ENCODE results near the gene GPR31. TPM values are rescaled to one million over a fixed set of nuclear protein-coding genes. Genes with fewer than 3 reads are reported as not detected.

The GPR31 gene
- total and polyA plus RNA-seq, 2 donors (not counting 3 experiments of a cell fraction or from before 2014, with no cell fraction given), result not detected

GRCh38 chr6:167121335-167121841 lies 36.4 kb downstream of the GPR31 start:
- DNase-seq (ENCODE audit: low read depth, low spot score), result no peak
- Histone ChIP-seq H3K79me2 (ENCODE audit: control insufficient read depth, insufficient read depth, low read length) (no peaks in the 10 kb centered on the region), H3K4me1 (ENCODE audit: control insufficient read depth, extremely low read depth, insufficient read depth, low read length) (no peaks in the 10 kb centered on the region), H4K20me1 (replicated peaks; ENCODE audit: control insufficient read depth, extremely low read depth, insufficient read depth, low read length) (no peaks in the 10 kb centered on the region), H2AFZ (ENCODE audit: low read depth, low read length) (no peak overlapping the region), H3K9me3 (replicated peaks; ENCODE audit: control insufficient read depth, insufficient read depth, low read length) (no peaks in the 10 kb centered on the region), H3K4me3 (replicated peaks in 1 of 3; ENCODE audit: insufficient read depth in 1 of 3, low read depth in 1 of 3, low read length in 3 of 3) (no peak overlapping the region), H3K27me3 (ENCODE audit: control insufficient read depth in 2 of 2, insufficient read depth in 2 of 2, low read length in 2 of 2) (no peaks in the 10 kb centered on the region), H3K9me1 (replicated peaks; ENCODE audit: control insufficient read depth, extremely low read depth, insufficient read depth, low read length) (no peaks in the 10 kb centered on the region), H3K27ac (ENCODE audit: insufficient read depth, low read depth, low read length) (no peak overlapping the region), H3K9ac (replicated peaks; ENCODE audit: extremely low read depth, insufficient read depth, low read length) (no peak overlapping the region), H3K4me2 (ENCODE audit: insufficient read depth, low read length) (no peak overlapping the region), H3K36me3 (ENCODE audit: control insufficient read depth in 2 of 2, extremely low read depth in 1 of 2, insufficient read depth in 2 of 2, low read length in 2 of 2) (no peaks in the 10 kb centered on the region)
- intact Hi-C loops (cut with micrococcal nuclease) (no loop called here), dilution Hi-C loops (cut with MboI; ENCODE audit: extremely low pct_ligation_motif_present, low sequenced_read_pairs) (no loop called here)
- TF ChIP-seq CTCF (IDR thresholded peaks at IDR 0.05; ENCODE audit: extremely low read depth in 1 of 2, insufficient read depth in 1 of 2, low read depth in 1 of 2, low read length in 2 of 2), result no peak
- no peak for TF ChIP-seq EZH2 (IDR thresholded peaks at IDR 0.05; ENCODE audit: borderline replicate concordance, low read depth, low read length, severe bottlenecking)
- TF ChIP-seq MAX (IDR thresholded peaks at IDR 0.05; ENCODE audit: insufficient read depth, insufficient read length), result no peak
- POLR2A ChIA-PET, result no interaction called here
- FAIRE-seq, result no peak
- CTCF ChIA-PET, result no interaction called here
- BruUV-seq (replicated peaks), result no TSS peak

- no peaks in the 10 kb centered on the region for H3K4me1 ChIP-seq (ENCODE audit: control insufficient read depth, extremely low read depth, insufficient read depth, low read length)
- POLR2A ChIA-PET, result no interaction called here
- H3K79me2 ChIP-seq (ENCODE audit: control insufficient read depth, insufficient read depth, low read length), result no peaks in the 10 kb centered on the region
- DNase-seq (ENCODE audit: low read depth, low spot score) (no peak), FAIRE-seq (no peak)
- no peak for TF ChIP-seq MAX (IDR thresholded peaks at IDR 0.05; ENCODE audit: insufficient read depth, insufficient read length)
- TF ChIP-seq FOS (IDR thresholded peaks at IDR 0.05; ENCODE audit: borderline replicate concordance, insufficient read depth, low read length), result no peak
- TF ChIP-seq GATA2 (IDR thresholded peaks at IDR 0.05; ENCODE audit: insufficient read depth, insufficient read length, low read depth, low read length), result no peak
- no peak for TF ChIP-seq POLR2A (IDR thresholded peaks at IDR 0.05; ENCODE audit: low read depth, low read length)
- TF ChIP-seq JUN (IDR thresholded peaks at IDR 0.05; ENCODE audit: borderline replicate concordance, insufficient read depth, insufficient read length, low read depth), result no peak
- no peak for TF ChIP-seq EZH2 (IDR thresholded peaks at IDR 0.05; ENCODE audit: borderline replicate concordance, low read depth, low read length, severe bottlenecking)
- no peak for TF ChIP-seq POLR2AphosphoS5 (IDR thresholded peaks at IDR 0.05; ENCODE audit: insufficient read depth, low read depth, low read length)
- TF ChIP-seq MYC (IDR thresholded peaks at IDR 0.05; ENCODE audit: low read depth, low read length), result no peak
- TF ChIP-seq CTCF (IDR thresholded peaks at IDR 0.05; ENCODE audit: extremely low read depth in 1 of 2, insufficient read depth in 1 of 2, low read depth in 1 of 2, low read length in 2 of 2), result no peak
- no peaks in the 10 kb centered on the region for H4K20me1 ChIP-seq (replicated peaks; ENCODE audit: control insufficient read depth, extremely low read depth, insufficient read depth, low read length)
- no peaks in the 10 kb centered on the region for H3K27me3 ChIP-seq (ENCODE audit: control insufficient read depth in 2 of 2, insufficient read depth in 2 of 2, low read length in 2 of 2)
- no peak overlapping the region for H3K4me2 ChIP-seq (ENCODE audit: insufficient read depth, low read length)
- CTCF ChIA-PET, result no interaction called here
- no peaks in the 10 kb centered on the region for H3K9me1 ChIP-seq (replicated peaks; ENCODE audit: control insufficient read depth, extremely low read depth, insufficient read depth, low read length)
- no TSS peak for BruUV-seq (replicated peaks)
- dilution Hi-C loops (cut with MboI; ENCODE audit: extremely low pct_ligation_motif_present, low sequenced_read_pairs), result no loop called here
- H3K9me3 ChIP-seq (replicated peaks; ENCODE audit: control insufficient read depth, insufficient read depth, low read length), result no peaks in the 10 kb centered on the region
- H3K36me3 ChIP-seq (ENCODE audit: control insufficient read depth in 2 of 2, extremely low read depth in 1 of 2, insufficient read depth in 2 of 2, low read length in 2 of 2), result no peaks in the 10 kb centered on the region
- intact Hi-C loops (cut with micrococcal nuclease), result no loop called here
- H3K27ac ChIP-seq (ENCODE audit: insufficient read depth, low read depth, low read length), result no peak overlapping the region
- no peak overlapping the region for H3K9ac ChIP-seq (replicated peaks; ENCODE audit: extremely low read depth, insufficient read depth, low read length)
- no peak overlapping the region for H2AFZ ChIP-seq (ENCODE audit: low read depth, low read length)
- no peak overlapping the region for H3K4me3 ChIP-seq (replicated peaks in 1 of 3; ENCODE audit: insufficient read depth in 1 of 3, low read depth in 1 of 3, low read length in 3 of 3)
These were observed 37.2 kb downstream of the GPR31 start for GRCh38 chr6:167120583-167120903.
